Mesothelial cell of epicardium (in vitro differentiated cells): ENCODE results near the gene PSD2. TPM values are rescaled to one million over a fixed set of nuclear protein-coding genes. Genes with fewer than 3 reads are reported as not detected.
A peak's percentile ranks its signal among the peaks of the same experiment; 100 is the strongest.

ENCODE experiments used
- DNase-seq, 2 experiments: peaks; one replicate each; pipeline ENCODE4 v3.0.0; 2021; ENCODE audit warnings: low spot score in 2 of 2; ENCODE audit not compliant: unreplicated experiment in 2 of 2
- H3K27ac Mint-ChIP-seq: 2 replicates; pipeline ENCODE4 v1.8.0; 2021; ENCODE audit warnings: mixed read lengths
- H3K27me3 Mint-ChIP-seq: 2 replicates; pipeline ENCODE4 v1.8.0; 2021; ENCODE audit warnings: low read depth, mixed read lengths
- H3K36me3 Mint-ChIP-seq: 2 replicates; pipeline ENCODE4 v1.8.0; 2021; ENCODE audit warnings: mixed read lengths
- H3K4me1 Mint-ChIP-seq: 2 replicates; pipeline ENCODE4 v1.8.0; 2021; ENCODE audit warnings: mixed read lengths
- H3K4me3 Mint-ChIP-seq: 2 replicates; pipeline ENCODE4 v1.8.0; 2021; ENCODE audit warnings: mild to moderate bottlenecking, moderate library complexity, mixed read lengths
- H3K9me3 Mint-ChIP-seq: 2 replicates; pipeline ENCODE4 v1.8.0; 2021; ENCODE audit warnings: mixed read lengths
- CTCF ChIP-seq: fragments of 200-600 bp; sonication (generic); IDR thresholded peaks from one replicate; pipeline ENCODE4 v1.5.0; 2021; ENCODE audit warnings: antibody characterized with exemption; ENCODE audit not compliant: unreplicated experiment
- total RNA-seq: library from RNA; stranded (reverse); gene quantifications from 3 replicates; pipeline ENCODE4 v1.2.1, GENCODE V29; 2021

PSD2 gene
- 0.78 to 0.95 TPM (median 0.86 TPM) in 3 replicates for total RNA-seq

GRCh38 chr5:139795074-139796001, at the start of gene PSD2:
TSS of gene PSD2 (plus strand) at chr5:139795808. CDS start at chr5:139809441, 13,633 bp downstream.
- H3K4me1 Mint-ChIP-seq = peaks cover 3% of the 10 kb centered on the region
- H3K4me3 Mint-ChIP-seq = peak within 1 kb of the TSS; percentile 43
- no peak within 1 kb of the TSS for H3K27ac Mint-ChIP-seq
- H3K27me3 Mint-ChIP-seq = peaks cover 94% of the 10 kb centered on the region
- DNase-seq = no peak
- TF ChIP-seq CTCF = no peak
- H3K9me3 Mint-ChIP-seq = no peaks in the 10 kb centered on the region
- H3K36me3 Mint-ChIP-seq = no peaks in the 10 kb centered on the region

- Mint-ChIP-seq H3K27me3 (peaks cover 40% of the 10 kb centered on the region), H3K4me1 (peaks cover 50% of the 10 kb centered on the region), H3K27ac (peak overlapping the region; percentile 27)
Observed at GRCh38 chr5:139746691-139747582, 48.7 kb upstream of the PSD2 start.

GRCh38 chr5:139747583-139748504, 47.8 kb upstream of the PSD2 start:
- peak overlapping the region; percentile 61 for H3K4me3 Mint-ChIP-seq
- H3K27me3 Mint-ChIP-seq = peaks cover 40% of the 10 kb centered on the region
- no peak for DNase-seq
- H3K9me3 Mint-ChIP-seq = no peaks in the 10 kb centered on the region
- no peaks in the 10 kb centered on the region for H3K36me3 Mint-ChIP-seq
- H3K27ac Mint-ChIP-seq = no peak overlapping the region
- peaks cover 53% of the 10 kb centered on the region for H3K4me1 Mint-ChIP-seq
- no peak for TF ChIP-seq CTCF

More at GRCh38 chr5:139746691-139747582, 48.7 kb upstream of the PSD2 start:
- Mint-ChIP-seq H3K36me3 (no peaks in the 10 kb centered on the region), H3K9me3 (no peaks in the 10 kb centered on the region), H3K4me3 (peak overlapping the region; percentile 61)
- TF ChIP-seq CTCF = no peak
- no peak for DNase-seq

GRCh38 chr5:139748505-139748826, 47.1 kb upstream of the PSD2 start:
- Mint-ChIP-seq H3K4me1 (peaks cover 53% of the 10 kb centered on the region), H3K4me3 (peak overlapping the region; percentile 61), H3K36me3 (no peaks in the 10 kb centered on the region), H3K27me3 (peaks cover 40% of the 10 kb centered on the region), H3K9me3 (no peaks in the 10 kb centered on the region), H3K27ac (no peak overlapping the region)
- no peak for DNase-seq
- TF ChIP-seq CTCF = no peak

- peaks cover 40% of the 10 kb centered on the region for H3K27me3 Mint-ChIP-seq
- DNase-seq = no peak
- H3K4me3 Mint-ChIP-seq = peak overlapping the region; percentile 61
- no peaks in the 10 kb centered on the region for H3K9me3 Mint-ChIP-seq
- no peaks in the 10 kb centered on the region for H3K36me3 Mint-ChIP-seq
- H3K27ac Mint-ChIP-seq = no peak overlapping the region
- no peak for TF ChIP-seq CTCF
- H3K4me1 Mint-ChIP-seq = peaks cover 53% of the 10 kb centered on the region
Observed at GRCh38 chr5:139749242-139749641, 46.4 kb upstream of the PSD2 start.
